A549 (cell line): ENCODE measurements around the gene POLR3E. TPM values are rescaled to one million over a fixed set of nuclear protein-coding genes. Genes with fewer than 3 reads are reported as not detected.

Experiments
- ATAC-seq, 2 experiments: fragments of 200-7000 bp in 1 of 2; fragments of >200 bp in 1 of 2; cut with Nextera tagmentation in 1 of 2; cut with Tn5 transposase in 1 of 2; 3 replicates each; pipeline versions ENCODE4 v1.8.0 to v1.9.1; 2018 to 2020; ENCODE audit warnings: mild to moderate bottlenecking in 1 of 2, moderate library complexity in 1 of 2
- CTCF ChIA-PET: fragments of 300-600 bp; sonication (Branson Sonifier 250); formaldehyde crosslinking; extraction: SDS; loops from one replicate; lab custom pipeline; 2021; ENCODE audit warnings: antibody characterized with exemption, inconsistent platforms; lab: Yijun Ruan, JAX
- POLR2A ChIA-PET: fragments of 350-600 bp; formaldehyde crosslinking; extraction: SDS; loops from one replicate; lab custom pipeline; 2021; ENCODE audit warnings: antibody characterized with exemption, inconsistent platforms; lab: Yijun Ruan, JAX
- DNase-seq, 2 experiments: peaks; one replicate each; pipeline versions ENCODE4 v3.0.0 to v3.0.0-alpha.2; 2011 to 2016; ENCODE audit warnings: low read depth in 1 of 2, low spot score in 1 of 2
- FAIRE-seq: peaks from 2 replicates; lab custom pipeline; 2011; peaks lifted over from hg19 to GRCh38; lab: Jason Lieb, UNC
- H3K27ac ChIP-seq, 2 experiments: fragments of >200 bp; sonication (Bioruptor Twin); formaldehyde crosslinking; 3 replicates each; pipeline ENCODE4 v1.5.1; 2016 to 2017
- H3K4me1 ChIP-seq: fragments of >200 bp; sonication (Bioruptor Twin); formaldehyde crosslinking; 3 replicates; pipeline ENCODE4 v1.6.1; 2016
- H3K4me2 ChIP-seq: fragments of >200 bp; sonication (Bioruptor Twin); formaldehyde crosslinking; 3 replicates; pipeline ENCODE4 v1.6.1; 2016
- H3K4me3 ChIP-seq: fragments of >200 bp; sonication (Bioruptor Twin); formaldehyde crosslinking; 3 replicates; pipeline ENCODE4 v1.5.1; 2016
- H3K9me3 ChIP-seq: fragments of >200 bp; sonication (Bioruptor Twin); formaldehyde crosslinking; 3 replicates; pipeline ENCODE4 v1.6.1; 2016
- CBX8 ChIP-seq: fragments of 200-600 bp; sonication (generic); IDR thresholded peaks from 2 replicates; pipeline ENCODE4 v1.6.1; 2016
- HEYL ChIP-seq: fragments of 250-450 bp; sonication (Bioruptor Pico); IDR thresholded peaks from 2 replicates; pipeline ENCODE4 v1.8.0; 2021; ENCODE audit warnings: mild to moderate bottlenecking, moderate library complexity
- HOXB13 ChIP-seq: fragments of 250-450 bp; sonication (Bioruptor Pico); IDR thresholded peaks from 2 replicates; pipeline ENCODE4 v1.5.0; 2020; ENCODE audit warnings: low read depth, mild to moderate bottlenecking, moderate library complexity
- HOXB5 ChIP-seq: fragments of 250-450 bp; sonication (Bioruptor Pico); IDR thresholded peaks from 2 replicates; pipeline ENCODE4 v1.5.0; 2020; ENCODE audit warnings: mild to moderate bottlenecking, moderate library complexity
- JUNB ChIP-seq: fragments of >200 bp; sonication (Bioruptor Twin); formaldehyde crosslinking; IDR thresholded peaks from 2 replicates; pipeline ENCODE4 v1.6.1; 2016
- KDM5A ChIP-seq: fragments of 200-600 bp; sonication (generic); IDR thresholded peaks from 2 replicates; pipeline ENCODE4 v1.6.1; 2016; ENCODE audit warnings: antibody characterized with exemption, mild to moderate bottlenecking
- MAZ ChIP-seq: fragments of 150-350 bp; IDR thresholded peaks from 2 replicates; pipeline ENCODE4 v1.6.1; 2014; ENCODE audit warnings: antibody characterized with exemption, low read depth, low read length, borderline replicate concordance
- MYC ChIP-seq: IDR thresholded peaks from 2 replicates; pipeline ENCODE4 v1.6.1; 2012; ENCODE audit warnings: mild to moderate bottlenecking, inconsistent platforms, low read length, improper control_type of control experiment, borderline replicate concordance
- POLR2A ChIP-seq: IDR thresholded peaks from 2 replicates; pipeline ENCODE4 v1.6.1; 2012; ENCODE audit warnings: mild to moderate bottlenecking, low read length
- POLR2AphosphoS2 ChIP-seq: conservative IDR thresholded peaks from 2 replicates; pipeline ENCODE4 v1.6.1; 2012; ENCODE audit warnings: low read length, improper control_type of control experiment, inconsistent platforms
- RCOR1 ChIP-seq: fragments of 150-350 bp; IDR thresholded peaks from 2 replicates; pipeline ENCODE4 v1.6.1; 2014; ENCODE audit warnings: antibody characterized with exemption, low read length, low read depth
- RFX5 ChIP-seq: fragments of 450-650 bp; IDR thresholded peaks from 2 replicates; pipeline ENCODE4 v1.7.1; 2014; ENCODE audit warnings: antibody characterized with exemption, mild to moderate bottlenecking, moderate library complexity
- RNF2 ChIP-seq: fragments of 200-600 bp; sonication (generic); IDR thresholded peaks from 2 replicates; pipeline ENCODE4 v1.6.1; 2016; ENCODE audit warnings: low read depth, mild to moderate bottlenecking, antibody characterized with exemption, moderate library complexity, borderline replicate concordance
- WGBS: methylation state at CpG from one replicate; pipeline ENCODE4 v1.1.6; 2017; ENCODE audit errors: missing lambda C conversion rate; 5-methylcytosine and 5-hydroxymethylcytosine counted together
- polyA plus RNA-seq, 4 experiments: library from polyadenylated mRNA; depleted of rRNA in 3 of 4; stranded (reverse); fragments of >200 nt; fragmentation: RNase III in 1 of 4; extraction: RNeasy Plus Mini Kit Qiagen cat#74134 plus additional on column Dnase treatment in 1 of 4; gene quantifications; 2 replicates in 3 of 4; 3 replicates in 1 of 4; pipeline ENCODE4 v1.2.3, GENCODE V29; 2011 to 2017
- TF ChIP-seq, protein P1 (sequence below): fragments of 150-350 bp; IDR thresholded peaks from 2 replicates; pipeline ENCODE4 v1.6.1; 2014; ENCODE audit warnings: low read depth, mild to moderate bottlenecking, low read length
- TF ChIP-seq, protein P2 (sequence below): fragments of >200 bp; sonication (Bioruptor Twin); formaldehyde crosslinking; IDR thresholded peaks from 3 replicates; pipeline ENCODE4 v1.5.1; 2016
- TF ChIP-seq, protein P3 (sequence below): fragments of 250-450 bp; sonication (Bioruptor Pico); IDR thresholded peaks from 2 replicates; pipeline ENCODE4 v1.5.0; 2021; ENCODE audit warnings: mild to moderate bottlenecking, moderate library complexity, borderline replicate concordance
- TF ChIP-seq, protein P4 (sequence below): fragments of 250-450 bp; sonication (Bioruptor Pico); IDR thresholded peaks from 2 replicates; pipeline ENCODE4 v1.5.0; 2020; ENCODE audit warnings: low read depth, mild to moderate bottlenecking, moderate library complexity

POLR3E gene
- polyA plus RNA-seq, 2 of the 4 experiments (the other 2 are of a cell fraction): 54.6 to 77.9 TPM

DNA sequence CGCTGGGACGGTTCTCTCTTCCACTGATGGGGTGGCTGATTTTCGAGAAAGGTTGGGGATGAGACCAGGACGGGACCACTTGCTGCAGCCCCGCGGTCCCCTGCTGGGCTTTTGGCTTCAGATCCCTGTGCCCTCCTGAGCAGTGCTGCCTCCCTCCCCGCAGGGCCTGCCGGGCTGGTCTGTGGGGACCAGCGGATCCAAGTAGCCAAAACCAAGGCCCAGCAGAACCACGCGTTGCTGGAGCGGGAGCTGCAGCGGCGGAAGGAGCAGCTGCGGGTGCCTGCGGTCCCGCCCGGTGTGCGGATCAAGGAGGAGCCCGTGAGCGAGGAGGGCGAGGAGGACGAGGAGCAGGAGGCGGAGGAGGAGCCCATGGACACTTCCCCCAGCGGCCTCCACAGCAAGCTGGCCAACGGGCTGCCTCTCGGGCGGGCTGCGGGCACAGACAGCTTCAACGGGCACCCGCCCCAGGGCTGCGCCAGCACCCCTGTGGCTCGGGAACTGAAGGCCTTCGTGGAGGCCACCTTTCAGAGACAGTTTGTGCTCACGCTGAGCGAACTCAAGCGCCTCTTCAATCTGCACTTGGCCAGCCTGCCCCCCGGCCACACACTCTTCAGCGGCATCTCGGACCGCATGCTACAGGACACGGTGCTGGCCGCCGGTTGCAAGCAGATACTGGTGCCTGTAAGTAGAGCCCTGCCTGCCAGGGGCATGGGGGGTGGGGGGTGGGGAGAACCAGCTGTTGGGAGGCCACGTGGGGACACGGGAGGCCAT lies 28.6 kb downstream of the POLR3E start:
- POLR2A ChIA-PET: no interaction called here
- FAIRE-seq: no peak
- no peaks in the 10 kb centered on the region for H3K9me3 ChIP-seq

DNA sequence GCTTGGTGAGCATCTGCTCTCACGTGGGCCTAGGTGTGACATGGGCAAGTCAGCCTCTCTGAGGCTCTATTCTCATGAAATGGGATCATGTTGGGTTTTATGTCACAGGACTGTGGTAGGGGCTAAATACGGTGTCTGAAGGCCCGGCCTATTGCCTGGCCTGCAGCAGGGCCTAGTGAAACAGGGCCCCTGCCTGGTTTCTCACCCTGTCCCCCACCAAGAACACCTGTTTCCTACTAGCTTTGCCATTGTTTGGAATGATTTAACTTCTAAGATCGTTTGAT lies 29.1 kb downstream of the POLR3E start:
- no peak overlapping the region for H3K4me2 ChIP-seq
- TF ChIP-seq MAZ (no peak), RFX5 (no peak), RNF2 (no peak), MYC (no peak), RCOR1 (no peak), CBX8 (no peak), HOXB13 (CRISPR knock-in tag) (no peak), HEYL (CRISPR knock-in tag) (no peak), JUNB (no peak)
- TF ChIP-seq, protein P1, sequence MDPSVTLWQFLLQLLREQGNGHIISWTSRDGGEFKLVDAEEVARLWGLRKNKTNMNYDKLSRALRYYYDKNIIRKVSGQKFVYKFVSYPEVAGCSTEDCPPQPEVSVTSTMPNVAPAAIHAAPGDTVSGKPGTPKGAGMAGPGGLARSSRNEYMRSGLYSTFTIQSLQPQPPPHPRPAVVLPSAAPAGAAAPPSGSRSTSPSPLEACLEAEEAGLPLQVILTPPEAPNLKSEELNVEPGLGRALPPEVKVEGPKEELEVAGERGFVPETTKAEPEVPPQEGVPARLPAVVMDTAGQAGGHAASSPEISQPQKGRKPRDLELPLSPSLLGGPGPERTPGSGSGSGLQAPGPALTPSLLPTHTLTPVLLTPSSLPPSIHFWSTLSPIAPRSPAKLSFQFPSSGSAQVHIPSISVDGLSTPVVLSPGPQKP: no peak
- TF ChIP-seq, protein P2, sequence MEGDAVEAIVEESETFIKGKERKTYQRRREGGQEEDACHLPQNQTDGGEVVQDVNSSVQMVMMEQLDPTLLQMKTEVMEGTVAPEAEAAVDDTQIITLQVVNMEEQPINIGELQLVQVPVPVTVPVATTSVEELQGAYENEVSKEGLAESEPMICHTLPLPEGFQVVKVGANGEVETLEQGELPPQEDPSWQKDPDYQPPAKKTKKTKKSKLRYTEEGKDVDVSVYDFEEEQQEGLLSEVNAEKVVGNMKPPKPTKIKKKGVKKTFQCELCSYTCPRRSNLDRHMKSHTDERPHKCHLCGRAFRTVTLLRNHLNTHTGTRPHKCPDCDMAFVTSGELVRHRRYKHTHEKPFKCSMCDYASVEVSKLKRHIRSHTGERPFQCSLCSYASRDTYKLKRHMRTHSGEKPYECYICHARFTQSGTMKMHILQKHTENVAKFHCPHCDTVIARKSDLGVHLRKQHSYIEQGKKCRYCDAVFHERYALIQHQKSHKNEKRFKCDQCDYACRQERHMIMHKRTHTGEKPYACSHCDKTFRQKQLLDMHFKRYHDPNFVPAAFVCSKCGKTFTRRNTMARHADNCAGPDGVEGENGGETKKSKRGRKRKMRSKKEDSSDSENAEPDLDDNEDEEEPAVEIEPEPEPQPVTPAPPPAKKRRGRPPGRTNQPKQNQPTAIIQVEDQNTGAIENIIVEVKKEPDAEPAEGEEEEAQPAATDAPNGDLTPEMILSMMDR: no peak
- TF ChIP-seq, protein P3, sequence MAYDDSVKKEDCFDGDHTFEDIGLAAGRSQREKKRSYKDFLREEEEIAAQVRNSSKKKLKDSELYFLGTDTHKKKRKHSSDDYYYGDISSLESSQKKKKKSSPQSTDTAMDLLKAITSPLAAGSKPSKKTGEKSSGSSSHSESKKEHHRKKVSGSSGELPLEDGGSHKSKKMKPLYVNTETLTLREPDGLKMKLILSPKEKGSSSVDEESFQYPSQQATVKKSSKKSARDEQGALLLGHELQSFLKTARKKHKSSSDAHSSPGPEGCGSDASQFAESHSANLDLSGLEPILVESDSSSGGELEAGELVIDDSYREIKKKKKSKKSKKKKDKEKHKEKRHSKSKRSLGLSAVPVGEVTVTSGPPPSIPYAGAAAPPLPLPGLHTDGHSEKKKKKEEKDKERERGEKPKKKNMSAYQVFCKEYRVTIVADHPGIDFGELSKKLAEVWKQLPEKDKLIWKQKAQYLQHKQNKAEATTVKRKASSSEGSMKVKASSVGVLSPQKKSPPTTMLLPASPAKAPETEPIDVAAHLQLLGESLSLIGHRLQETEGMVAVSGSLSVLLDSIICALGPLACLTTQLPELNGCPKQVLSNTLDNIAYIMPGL: no peak
- no peak for ATAC-seq
- ChIA-PET CTCF (interaction anchor here (4.2 to 9.8 kb wide), 2 partner anchors 8 to 23 kb away, joined by 14 to 160 read pairs; partner anchors contain the start of gene POLR3E), POLR2A (no interaction called here)
- FAIRE-seq: no peak
- DNase-seq: no peak
- no peaks in the 10 kb centered on the region for H3K4me1 ChIP-seq
- no peaks in the 10 kb centered on the region for H3K9me3 ChIP-seq
- no peak overlapping the region for H3K4me3 ChIP-seq
- WGBS: 83% methylated on average over 4 of the region's 4 CpGs
- H3K27ac ChIP-seq: no peak overlapping the region

More for the DNA sequence above, 28.6 kb downstream of the POLR3E start:
- H3K4me3 ChIP-seq: no peak overlapping the region
- CTCF ChIA-PET: interaction anchor here (4.2 to 9.8 kb wide), 2 partner anchors 7 to 22 kb away, joined by 14 to 160 read pairs; partner anchors contain the start of gene POLR3E
- no peaks in the 10 kb centered on the region for H3K4me1 ChIP-seq
- H3K4me2 ChIP-seq: no peak overlapping the region
- DNase-seq: no peak
- no peak for ATAC-seq
- no peak overlapping the region for H3K27ac ChIP-seq
- WGBS: 94% methylated on average over 41 of the region's 46 CpGs
- no peak for TF ChIP-seq POLR2AphosphoS2
- TF ChIP-seq, protein P4, sequence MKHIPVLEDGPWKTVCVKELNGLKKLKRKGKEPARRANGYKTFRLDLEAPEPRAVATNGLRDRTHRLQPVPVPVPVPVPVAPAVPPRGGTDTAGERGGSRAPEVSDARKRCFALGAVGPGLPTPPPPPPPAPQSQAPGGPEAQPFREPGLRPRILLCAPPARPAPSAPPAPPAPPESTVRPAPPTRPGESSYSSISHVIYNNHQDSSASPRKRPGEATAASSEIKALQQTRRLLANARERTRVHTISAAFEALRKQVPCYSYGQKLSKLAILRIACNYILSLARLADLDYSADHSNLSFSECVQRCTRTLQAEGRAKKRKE: no peak
- TF ChIP-seq RCOR1: no peak
- no peak for TF ChIP-seq HOXB5 (CRISPR knock-in tag)
- no peak for TF ChIP-seq KDM5A
- no peak for TF ChIP-seq POLR2A
- TF ChIP-seq, all 56 proteins: peak for 0
